T-helper 1 cell (primary cell): ENCODE data around the gene PIGK.

Experiments used
- DNase-seq, 5 donors: peaks; one replicate each; pipeline ENCODE4 v3.0.0-alpha.2; 2012 to 2020

PIGK gene

DNA sequence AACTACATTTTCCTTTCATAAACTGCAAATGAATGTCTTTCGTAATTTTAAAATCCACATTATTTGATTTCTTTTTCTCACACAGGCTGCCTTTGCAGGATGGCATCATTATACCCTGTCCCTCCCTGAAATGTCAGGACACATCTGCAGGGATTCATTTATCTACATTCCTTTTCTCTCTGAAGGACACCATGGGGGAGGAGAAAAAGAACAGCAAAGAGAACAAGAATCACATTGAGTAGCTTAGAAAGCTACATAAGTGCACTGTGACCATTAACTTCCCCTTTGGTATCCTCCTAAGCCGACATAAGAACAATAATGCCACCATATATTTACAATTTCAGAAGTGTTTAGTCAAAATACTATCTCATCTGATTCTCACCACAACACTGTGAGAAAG, 129.5 kb downstream of the PIGK start:
- DNase-seq = no peak

DNA sequence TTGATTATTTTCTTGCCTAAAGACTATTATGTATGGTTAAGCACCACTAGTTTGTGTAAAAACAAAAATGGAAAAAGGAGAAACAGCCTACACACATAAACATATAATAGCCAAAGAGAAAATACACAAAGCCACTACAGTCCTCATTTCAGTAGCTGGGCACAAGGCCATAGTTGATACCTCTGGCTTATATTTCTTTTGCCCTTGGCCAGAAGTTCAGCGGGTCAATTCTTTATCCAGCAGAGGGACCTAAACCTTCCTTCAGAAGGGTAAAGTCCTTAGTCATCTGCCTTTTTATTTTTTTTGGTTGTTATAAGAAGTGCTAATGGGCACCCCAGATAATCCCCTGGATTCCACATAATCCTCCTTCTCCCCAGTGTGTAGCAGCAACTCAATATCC, 134.1 kb downstream of the PIGK start:
- DNase-seq = no peak

DNA sequence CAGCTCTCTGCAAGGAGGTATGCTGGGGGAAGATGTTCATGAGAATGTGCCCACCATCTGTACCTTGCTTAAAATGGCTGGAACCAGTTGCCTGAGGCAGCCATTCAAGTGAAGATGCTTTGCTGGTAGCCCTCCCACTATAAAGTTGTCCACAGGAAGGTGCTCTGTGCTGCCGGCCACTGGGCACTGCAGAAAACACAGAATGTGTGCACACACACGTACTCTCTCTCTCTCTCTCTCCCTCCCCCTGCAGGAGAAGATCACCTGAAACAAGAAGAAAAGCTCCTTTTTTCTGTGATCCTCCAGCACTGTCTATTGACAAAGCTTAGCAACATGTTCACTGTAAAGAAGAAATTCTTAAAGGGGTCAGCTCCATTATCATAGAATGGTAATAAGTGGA, 134.8 kb downstream of the PIGK start:
- DNase-seq = no peak

DNA sequence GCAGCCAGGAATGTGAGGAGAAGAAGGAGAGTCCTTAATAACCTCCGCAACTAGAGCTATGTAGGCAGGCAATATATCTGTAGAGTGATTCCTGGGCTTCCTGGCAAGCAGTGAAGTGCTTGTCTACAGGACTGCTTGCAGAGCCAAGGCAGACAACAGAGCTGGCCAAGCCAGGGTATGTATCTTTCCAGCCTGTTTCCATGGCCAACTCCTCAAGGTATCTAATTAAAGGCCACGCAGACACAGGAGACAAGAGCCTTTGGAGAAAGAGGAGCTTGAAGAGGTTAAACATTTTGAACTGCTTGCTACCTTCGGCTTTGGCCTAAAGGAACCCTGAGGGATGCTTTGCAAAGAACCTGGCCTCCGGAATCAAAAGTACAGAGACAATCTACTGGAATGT, 137.4 kb downstream of the PIGK start:
- DNase-seq = no peak

DNA sequence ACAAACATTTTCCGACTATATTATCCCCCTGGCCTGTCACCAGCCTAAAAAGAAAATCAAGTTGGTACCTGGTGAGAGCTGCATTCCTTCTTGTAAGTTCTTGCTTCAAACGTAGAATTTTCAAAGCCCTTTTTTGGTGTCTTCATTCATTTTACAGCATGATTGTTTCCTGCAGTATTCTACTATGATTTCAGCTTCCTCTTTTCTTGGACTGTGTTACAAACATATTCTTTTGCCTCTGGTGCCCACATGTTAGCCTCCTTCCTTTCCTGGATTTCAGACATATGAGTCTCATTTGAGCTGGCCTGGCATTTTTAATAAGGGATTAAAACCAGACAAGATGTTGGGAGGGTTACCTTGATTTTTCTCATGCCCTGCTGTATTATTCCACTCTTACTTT, 142.5 kb downstream of the PIGK start:
- no peak for DNase-seq

DNA sequence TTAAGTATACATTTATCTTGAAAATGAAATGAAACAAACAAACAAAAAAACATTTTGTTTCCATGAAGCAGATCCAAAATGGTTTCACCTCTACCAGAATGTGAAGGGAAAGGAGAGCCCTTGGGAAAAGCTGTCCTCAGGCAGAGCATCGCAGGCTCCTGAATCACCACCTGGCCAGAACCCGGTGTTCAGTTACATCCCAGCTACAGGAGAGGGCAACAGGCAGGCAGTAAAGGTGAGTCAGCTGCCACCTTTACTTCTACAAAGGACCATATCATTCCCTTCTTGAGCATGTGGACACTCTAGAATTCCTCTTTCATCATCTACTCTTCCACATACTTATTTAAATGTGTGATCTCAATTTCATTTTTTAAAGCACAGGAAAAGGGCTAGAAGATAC, 151.2 kb downstream of the PIGK start:
- DNase-seq = no peak

DNA sequence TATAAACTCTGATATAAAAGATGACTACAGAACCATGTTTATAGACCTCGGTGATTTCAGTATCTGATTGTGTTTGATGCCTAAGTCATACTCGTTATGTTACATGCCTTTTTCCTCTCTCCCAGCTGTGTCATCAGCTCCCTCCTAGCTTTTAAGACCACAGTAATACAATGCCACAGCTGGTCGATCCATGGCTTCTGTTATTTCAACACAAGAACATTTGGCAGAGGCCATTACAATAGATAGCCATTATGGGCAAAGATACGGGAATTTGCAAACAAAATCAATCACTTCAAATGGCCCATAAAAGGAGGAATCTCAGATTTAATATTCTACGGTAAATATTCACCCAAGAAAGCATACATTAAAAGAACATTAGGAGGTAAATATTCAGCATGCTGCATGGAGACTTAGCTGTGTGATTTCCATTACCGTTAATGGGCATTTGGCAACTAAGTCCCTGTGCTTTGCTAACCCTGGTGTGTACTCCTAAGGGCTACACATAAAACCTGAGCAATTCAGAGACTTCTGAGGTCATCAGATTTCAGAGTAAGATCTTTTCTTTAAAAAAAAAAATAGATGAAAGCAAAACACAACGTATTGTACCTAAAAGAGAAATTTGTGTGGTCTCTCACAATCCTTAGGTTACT, 153.4 kb downstream of the PIGK start:
- no peak for DNase-seq

DNA sequence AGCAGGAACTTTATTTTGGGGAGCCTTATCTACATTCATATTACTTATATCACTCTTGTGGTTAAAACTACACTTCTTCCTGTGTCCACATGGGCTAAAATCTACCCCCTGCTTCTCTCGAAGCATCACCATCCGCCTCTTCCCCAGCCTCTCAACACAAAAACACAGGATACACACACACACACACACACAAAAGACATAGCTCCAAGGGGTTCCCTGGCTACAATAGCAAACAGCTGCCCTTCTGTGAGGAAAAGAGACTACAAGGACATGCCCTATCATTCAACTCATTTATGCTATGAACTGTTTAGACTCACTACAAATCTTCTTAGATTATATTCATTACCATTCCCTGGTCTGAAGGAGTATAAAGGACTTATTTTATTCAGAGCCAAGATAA, 155.0 kb downstream of the PIGK start:
- no peak for DNase-seq

DNA sequence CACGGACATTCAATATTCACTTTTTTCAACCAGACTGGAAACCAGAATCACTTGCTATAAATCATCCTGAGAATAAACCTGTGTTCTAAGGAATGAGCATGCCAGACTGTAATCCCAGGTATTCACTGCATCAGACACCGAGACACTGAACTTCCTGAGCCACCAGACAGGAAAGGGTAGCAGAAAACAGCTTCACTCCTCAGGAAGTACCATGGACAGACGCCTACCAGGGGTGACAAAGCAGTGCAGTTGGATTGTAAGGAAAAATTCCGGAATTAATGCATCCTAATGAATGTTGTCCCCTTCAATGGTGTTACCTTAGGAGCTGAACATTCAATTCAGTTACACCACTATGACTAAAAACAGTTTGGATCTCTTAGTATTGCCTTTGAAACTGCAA, 156.1 kb downstream of the PIGK start:
- no peak for DNase-seq

DNA sequence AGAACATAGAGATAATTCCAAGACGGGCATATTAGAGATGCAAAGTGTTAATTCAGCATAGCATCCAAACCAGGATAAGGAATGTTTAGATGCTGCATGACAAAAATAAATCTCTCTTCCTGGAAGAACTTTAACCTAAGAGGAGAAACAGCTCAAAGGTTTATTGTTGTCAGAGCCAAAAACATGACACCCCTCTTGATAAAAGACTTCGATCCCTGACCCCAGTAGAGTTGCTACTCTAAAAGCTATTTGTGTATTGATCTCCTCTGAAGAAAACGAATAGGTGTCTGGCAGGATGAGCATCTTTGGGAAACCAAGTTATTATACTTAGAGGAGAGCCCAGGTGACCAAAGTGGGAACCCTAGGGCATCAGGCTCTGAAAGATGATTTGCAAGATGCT, 158.1 kb downstream of the PIGK start:
- no peak for DNase-seq

DNA sequence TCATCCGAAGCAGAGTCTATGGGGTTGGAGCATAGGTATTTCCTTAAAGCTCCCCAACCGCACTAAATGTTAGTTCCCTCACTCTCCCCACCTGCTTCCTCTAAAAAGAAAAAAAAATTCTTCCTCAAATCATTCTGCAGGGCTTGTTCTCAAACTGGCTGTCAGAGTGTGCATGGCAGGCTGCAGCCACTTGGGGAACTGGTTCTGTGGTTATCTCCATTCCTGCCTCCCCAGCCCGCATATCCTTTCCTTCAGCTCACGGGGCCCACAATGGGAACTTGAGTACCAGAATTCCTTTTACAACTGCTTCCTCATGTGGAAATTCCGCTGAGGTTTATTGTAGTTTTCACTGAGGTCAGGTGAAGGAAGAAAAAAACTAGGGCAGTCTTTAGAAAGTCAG, 159.2 kb downstream of the PIGK start:
- DNase-seq = no peak

DNA sequence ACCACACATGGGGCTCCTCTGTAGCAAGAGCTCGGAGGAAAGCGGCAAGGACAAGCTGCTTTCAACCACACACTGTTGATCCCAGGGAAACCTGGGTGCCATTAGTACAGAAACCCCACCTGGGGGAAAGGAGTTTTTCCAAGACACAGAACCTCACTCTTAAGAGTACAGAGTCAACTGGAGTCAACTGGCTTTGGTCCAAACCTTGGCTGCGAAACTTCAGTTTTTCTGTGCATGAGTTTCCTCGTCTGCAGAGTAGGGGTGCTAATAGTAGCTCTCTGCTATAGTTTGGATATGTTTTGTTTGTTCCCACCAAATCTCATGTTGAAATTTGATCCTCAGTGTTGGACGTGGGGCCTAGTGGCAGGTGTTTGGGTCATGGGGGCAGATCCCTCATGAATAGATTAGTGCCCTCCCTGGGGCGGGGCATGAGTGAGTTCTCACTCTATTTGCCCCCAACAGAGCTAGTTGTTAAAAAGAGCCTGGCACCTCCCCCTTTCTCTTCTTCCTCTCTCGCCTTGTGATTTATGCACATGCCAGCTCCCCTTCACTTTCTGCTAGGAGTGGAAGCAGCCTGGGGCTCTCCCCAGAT, 161.1 kb downstream of the PIGK start:
- DNase-seq = no peak

DNA sequence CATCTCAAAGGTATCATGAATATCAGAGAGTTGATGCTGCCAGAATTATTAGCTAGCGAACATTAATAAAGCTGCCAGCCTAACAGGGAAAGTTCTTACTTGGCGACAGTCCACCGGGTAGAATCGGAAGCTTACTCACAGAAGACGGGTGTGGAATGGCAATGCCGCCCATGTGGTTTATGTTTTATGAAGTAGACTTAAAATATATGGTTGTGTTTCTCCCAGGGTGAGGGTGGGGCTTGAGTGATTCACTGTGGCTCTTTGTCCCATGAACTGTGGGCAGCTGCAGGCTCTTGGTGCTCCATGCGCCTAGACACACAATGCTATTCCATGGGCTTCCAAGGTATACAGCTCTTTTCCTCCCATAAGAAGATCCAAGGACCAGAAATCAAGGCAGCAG, 162.7 kb downstream of the PIGK start:
- DNase-seq = no peak

DNA sequence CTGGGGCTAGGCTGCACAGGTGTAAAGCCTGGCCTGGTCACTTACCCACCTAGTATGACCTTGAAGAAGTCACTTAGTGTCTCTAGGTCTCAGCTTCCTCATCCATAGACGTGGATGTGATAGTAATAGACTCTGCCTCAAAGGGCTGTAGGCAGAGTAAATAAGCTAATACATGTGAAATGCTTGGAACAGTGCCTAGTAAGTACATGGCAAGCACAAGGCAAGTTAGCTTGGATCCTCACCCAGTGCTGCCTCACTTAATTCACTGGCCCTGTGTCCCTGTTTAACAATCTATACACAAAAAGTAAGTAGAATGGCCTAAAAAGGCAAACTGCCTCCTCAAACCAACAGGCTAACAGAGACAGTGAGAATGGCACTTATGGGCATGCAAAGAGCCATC, 167.8 kb downstream of the PIGK start:
- no peak for DNase-seq

DNA sequence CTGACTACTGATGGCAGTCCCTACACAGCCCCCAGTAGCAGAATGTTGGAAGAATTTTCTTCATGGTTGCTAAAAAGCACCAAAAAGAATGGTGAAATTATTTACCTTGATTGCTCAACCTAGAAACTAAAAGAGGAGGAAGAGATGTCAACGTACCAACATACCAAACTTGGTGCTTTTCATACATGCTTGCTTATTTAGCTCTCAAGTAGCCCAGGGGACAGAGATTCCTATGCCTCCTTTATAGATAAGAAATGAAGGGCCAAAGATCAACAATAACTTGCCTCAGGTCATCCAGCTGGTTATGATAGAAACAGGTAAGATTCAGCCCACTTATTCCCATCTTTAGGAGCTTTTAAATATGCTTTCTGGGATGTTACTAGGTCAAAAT, 170.6 kb downstream of the PIGK start:
- no peak for DNase-seq

DNA sequence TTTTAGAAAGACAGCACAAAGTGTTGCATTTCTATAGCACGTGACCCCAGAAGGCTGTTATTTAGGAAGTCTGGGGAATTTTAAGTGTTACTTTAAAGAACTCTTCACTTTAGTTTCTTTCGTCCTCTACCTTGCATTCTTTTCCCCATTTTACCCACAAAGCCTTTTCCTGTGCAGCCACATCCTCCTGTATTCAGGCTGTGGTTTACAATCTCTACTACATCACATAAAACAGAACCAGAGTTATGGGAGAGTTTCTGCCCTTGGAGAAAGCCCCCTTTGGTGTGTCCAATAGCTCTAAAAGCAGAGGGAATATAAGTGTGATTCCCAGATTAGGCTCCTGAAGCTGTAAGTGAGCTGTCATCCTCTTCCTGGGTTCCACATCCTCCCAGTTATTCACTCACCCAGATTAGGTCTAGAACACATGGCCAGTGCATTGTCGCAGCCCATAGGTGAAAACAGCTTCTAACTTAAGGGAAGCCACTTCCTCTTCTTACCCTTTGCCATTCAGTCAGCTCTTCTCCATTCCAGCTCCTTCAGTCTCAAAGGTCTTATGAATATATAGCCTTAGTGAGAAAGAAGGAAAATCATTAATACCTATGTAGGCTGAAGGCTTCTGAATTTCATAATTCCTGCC, 171.1 kb downstream of the PIGK start:
- DNase-seq = no peak

DNA sequence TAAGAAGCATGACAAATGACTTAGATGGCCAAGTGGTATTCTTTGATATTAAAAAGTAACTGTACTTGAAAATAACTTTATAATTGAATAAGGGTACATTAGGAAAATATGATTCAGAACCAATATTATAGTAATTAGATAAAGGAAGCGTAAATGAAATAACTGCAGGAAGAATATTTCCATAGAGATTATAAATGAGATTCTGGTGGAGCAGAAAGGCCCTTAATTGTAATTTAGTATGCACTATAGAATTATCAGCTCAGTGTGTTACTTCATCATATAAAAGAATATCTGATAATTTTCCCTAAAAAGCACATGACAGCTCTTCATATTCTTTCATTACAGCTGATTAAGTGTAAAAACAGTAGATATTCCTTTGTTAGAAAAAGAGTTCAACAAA, 171.7 kb downstream of the PIGK start:
- no peak for DNase-seq

DNA sequence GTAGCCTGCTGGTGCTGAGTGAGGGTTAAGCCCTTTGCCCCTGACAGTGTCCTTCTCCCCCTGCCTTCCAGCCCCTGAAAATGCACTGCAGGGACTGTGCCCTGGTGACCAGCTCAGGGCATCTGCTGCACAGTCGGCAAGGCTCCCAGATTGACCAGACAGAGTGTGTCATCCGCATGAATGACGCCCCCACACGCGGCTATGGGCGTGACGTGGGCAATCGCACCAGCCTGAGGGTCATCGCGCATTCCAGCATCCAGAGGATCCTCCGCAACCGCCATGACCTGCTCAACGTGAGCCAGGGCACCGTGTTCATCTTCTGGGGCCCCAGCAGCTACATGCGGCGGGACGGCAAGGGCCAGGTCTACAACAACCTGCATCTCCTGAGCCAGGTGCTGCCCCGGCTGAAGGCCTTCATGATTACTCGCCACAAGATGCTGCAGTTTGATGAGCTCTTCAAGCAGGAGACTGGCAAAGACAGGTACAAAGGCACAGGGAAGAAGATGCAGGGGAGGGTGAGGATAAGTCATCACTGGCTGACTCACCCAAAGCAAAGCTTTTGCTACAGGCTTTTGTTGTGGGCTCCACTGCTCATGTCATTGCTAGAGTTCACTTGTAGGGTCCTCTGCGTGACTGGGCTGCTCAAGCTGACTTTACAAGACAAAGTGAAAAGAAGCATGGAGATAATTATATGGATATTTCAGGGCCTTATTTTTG, 174.9 kb downstream of the PIGK start:
- no peak for DNase-seq

DNA sequence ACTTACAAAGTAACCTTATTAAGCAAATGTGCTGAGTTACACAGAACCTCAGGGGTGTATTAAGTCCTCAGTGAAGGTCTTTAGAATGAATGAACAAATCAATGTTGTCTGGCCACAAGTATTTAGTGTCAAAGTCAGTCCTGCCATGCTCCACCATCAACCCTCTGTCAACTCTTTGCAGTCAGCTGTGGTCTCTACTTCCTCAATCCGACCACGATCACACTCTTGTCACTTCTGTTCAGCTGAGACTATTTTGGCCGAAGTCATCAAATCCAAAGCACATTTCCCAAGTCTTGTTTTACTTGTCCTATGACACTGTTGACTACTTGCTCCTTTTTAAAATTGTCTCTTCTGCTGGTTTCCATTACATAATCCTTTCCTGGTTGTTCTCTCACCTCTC, 178.4 kb downstream of the PIGK start:
- DNase-seq = no peak

DNA sequence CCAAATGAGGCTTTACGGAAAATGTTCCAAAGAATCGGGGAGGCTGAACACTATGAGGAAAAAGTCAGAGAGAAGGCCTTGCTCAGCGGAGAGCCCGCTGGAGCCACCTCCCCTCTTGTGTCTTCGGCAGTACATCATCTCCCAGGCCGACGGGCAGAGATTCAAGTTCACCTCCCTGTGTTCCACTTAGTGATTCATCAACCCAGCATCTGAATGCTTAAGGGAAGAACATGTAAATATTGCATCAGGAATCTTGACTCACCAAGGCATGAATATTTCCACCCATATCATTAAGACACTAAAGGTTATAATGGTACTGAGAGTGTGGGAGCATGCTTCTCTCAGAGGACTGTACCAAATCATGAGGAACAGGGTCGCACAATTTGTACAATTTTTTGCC, 179.5 kb downstream of the PIGK start:
- no peak for DNase-seq

DNA sequence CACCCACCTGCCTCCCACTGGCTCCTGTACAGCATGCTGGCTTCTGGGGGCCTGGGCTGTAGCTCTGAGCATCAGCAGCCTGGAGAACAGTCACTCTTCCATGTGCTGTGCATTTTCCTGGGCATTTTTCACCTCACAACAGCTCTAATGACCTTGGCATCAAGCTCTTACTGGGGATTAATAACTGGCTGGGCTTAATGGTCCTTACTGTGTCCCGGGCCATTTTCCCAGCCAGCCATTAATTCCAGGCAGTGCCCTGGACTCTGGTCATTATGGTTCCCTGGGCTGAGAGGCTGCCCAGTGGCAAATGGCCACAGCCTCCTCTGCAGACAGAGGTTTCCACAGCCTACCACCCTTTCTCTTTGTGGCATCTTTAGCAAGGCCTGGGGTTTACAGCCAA, 180.1 kb downstream of the PIGK start:
- no peak for DNase-seq
